ENCODE measurements around the gene FCHO1.

Gene FCHO1

GRCh38 chr19:17722655-17723240 is 28.5 kb upstream of the FCHO1 start:
- TF ChIP-seq CTCF (conservative IDR thresholded peaks at IDR 0.05; ENCODE audit: control insufficient read depth, insufficient read depth, low read depth, low read length), result no peak
- H3K4me3 ChIP-seq (ENCODE audit: control insufficient read depth, low read depth, low read length), result no peak overlapping the region

GRCh38 chr19:17724655-17725054 is 26.6 kb upstream of the FCHO1 start:
- no peak overlapping the region for H3K4me3 ChIP-seq (ENCODE audit: control insufficient read depth, low read depth, low read length)
- TF ChIP-seq CTCF (conservative IDR thresholded peaks at IDR 0.05; ENCODE audit: control insufficient read depth, insufficient read depth, low read depth, low read length), result no peak
- no peak for DNase-seq (ENCODE audit: low read depth)

More at GRCh38 chr19:17722655-17723240, 28.5 kb upstream of the FCHO1 start:
- no peak for DNase-seq (ENCODE audit: low read depth)

GRCh38 chr19:17725422-17726078 is 25.7 kb upstream of the FCHO1 start:
- TF ChIP-seq CTCF (conservative IDR thresholded peaks at IDR 0.05; ENCODE audit: control insufficient read depth, insufficient read depth, low read depth, low read length), result no peak
- H3K4me3 ChIP-seq (ENCODE audit: control insufficient read depth, low read depth, low read length), result no peak overlapping the region
- DNase-seq (ENCODE audit: low read depth), result no peak

- TF ChIP-seq CTCF (conservative IDR thresholded peaks at IDR 0.05; ENCODE audit: control insufficient read depth, insufficient read depth, low read depth, low read length), result no peak
- H3K4me3 ChIP-seq (ENCODE audit: control insufficient read depth, low read depth, low read length), result no peak overlapping the region
- DNase-seq (ENCODE audit: low read depth), result no peak
Observed at GRCh38 chr19:17726136-17726741, 25.0 kb upstream of the FCHO1 start.

GRCh38 chr19:17726964-17727773 is 24.1 kb upstream of the FCHO1 start:
- TF ChIP-seq CTCF (conservative IDR thresholded peaks at IDR 0.05; ENCODE audit: control insufficient read depth, insufficient read depth, low read depth, low read length), result no peak
- no peak for DNase-seq (ENCODE audit: low read depth)
- no peak overlapping the region for H3K4me3 ChIP-seq (ENCODE audit: control insufficient read depth, low read depth, low read length)

- TF ChIP-seq CTCF (conservative IDR thresholded peaks at IDR 0.05; ENCODE audit: control insufficient read depth, insufficient read depth, low read depth, low read length), result no peak
- H3K4me3 ChIP-seq (ENCODE audit: control insufficient read depth, low read depth, low read length), result no peak overlapping the region
- DNase-seq (ENCODE audit: low read depth), result no peak
Observed at GRCh38 chr19:17727843-17728242, 23.4 kb upstream of the FCHO1 start.
